OCI-LY3 (cell line): ENCODE data around the gene ARHGAP29.

Source experiments
- EZH2phosphoT487 ChIP-seq: fragments of 200-600 bp; shearing (Covaris generic); IDR thresholded peaks from 2 replicates; pipeline ENCODE4 v1.6.1; 2018; ENCODE audit warnings: antibody characterized with exemption, mixed run types, low read depth
- TF ChIP-seq, protein P1 (sequence below): fragments of 200-600, 300-600 bp; sonication (generic); IDR thresholded peaks from 2 replicates; pipeline ENCODE4 v1.5.1; 2014; ENCODE audit warnings: antibody characterized with exemption, low read length, low read depth

DNA sequence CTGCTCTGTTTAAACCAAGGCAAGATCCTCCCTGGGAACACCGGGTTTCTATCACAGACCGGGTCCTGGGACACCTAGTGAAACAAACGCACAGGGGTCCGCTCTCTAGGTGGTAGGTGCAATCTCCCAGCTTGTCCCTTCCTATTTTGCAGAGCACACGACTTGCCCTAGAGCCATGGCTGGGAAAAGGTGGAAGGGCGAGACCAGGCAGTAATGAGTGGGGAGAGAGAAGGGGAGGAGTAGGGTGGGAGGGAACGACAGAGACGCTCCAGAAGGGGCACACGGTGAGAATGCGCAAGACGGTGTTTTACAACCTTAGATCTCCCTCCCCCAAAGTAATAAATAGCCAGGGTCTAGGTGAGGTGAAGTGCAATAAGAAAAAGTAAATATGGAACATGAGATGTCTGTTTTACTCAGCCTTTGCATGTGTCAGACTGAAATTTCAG lies 9.3 kb upstream of the ARHGAP29 start:
- TF ChIP-seq, protein P1, sequence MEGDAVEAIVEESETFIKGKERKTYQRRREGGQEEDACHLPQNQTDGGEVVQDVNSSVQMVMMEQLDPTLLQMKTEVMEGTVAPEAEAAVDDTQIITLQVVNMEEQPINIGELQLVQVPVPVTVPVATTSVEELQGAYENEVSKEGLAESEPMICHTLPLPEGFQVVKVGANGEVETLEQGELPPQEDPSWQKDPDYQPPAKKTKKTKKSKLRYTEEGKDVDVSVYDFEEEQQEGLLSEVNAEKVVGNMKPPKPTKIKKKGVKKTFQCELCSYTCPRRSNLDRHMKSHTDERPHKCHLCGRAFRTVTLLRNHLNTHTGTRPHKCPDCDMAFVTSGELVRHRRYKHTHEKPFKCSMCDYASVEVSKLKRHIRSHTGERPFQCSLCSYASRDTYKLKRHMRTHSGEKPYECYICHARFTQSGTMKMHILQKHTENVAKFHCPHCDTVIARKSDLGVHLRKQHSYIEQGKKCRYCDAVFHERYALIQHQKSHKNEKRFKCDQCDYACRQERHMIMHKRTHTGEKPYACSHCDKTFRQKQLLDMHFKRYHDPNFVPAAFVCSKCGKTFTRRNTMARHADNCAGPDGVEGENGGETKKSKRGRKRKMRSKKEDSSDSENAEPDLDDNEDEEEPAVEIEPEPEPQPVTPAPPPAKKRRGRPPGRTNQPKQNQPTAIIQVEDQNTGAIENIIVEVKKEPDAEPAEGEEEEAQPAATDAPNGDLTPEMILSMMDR, result no peak
- no peak for TF ChIP-seq EZH2phosphoT487
